Peyer's patch (tissue), 4 donors: ENCODE measurements around the gene LRCH3.

Experiments used
- POLR2A ChIP-seq, 2 donors: fragments of 450-650 bp; IDR thresholded peaks; one replicate each; pipeline ENCODE4 v1.5.1; 2017; ENCODE audit warnings: antibody characterized with exemption in 2 of 2, mild to moderate bottlenecking in 2 of 2, moderate library complexity in 2 of 2
- TF ChIP-seq, protein P1 (sequence below), 6 experiments: fragments of 450-650 bp in 4 of 6; fragments of 200-600 bp in 2 of 6; sonication (generic) in 1 of 6; IDR thresholded peaks; one replicate each; pipeline ENCODE4 v1.5.1; 2017 to 2019; ENCODE audit warnings: antibody characterized with exemption in 6 of 6, mild to moderate bottlenecking in 3 of 6, moderate library complexity in 1 of 6

GRCh38 chr3:197889204-197889930, 98.3 kb downstream of the LRCH3 start:
- TF ChIP-seq, protein P1, sequence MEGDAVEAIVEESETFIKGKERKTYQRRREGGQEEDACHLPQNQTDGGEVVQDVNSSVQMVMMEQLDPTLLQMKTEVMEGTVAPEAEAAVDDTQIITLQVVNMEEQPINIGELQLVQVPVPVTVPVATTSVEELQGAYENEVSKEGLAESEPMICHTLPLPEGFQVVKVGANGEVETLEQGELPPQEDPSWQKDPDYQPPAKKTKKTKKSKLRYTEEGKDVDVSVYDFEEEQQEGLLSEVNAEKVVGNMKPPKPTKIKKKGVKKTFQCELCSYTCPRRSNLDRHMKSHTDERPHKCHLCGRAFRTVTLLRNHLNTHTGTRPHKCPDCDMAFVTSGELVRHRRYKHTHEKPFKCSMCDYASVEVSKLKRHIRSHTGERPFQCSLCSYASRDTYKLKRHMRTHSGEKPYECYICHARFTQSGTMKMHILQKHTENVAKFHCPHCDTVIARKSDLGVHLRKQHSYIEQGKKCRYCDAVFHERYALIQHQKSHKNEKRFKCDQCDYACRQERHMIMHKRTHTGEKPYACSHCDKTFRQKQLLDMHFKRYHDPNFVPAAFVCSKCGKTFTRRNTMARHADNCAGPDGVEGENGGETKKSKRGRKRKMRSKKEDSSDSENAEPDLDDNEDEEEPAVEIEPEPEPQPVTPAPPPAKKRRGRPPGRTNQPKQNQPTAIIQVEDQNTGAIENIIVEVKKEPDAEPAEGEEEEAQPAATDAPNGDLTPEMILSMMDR (IDR thresholded peaks at IDR 0.05) = no peak
- no peak for TF ChIP-seq POLR2A (IDR thresholded peaks at IDR 0.05)
